ENCODE results near the gene EDDM3A. TPM values are rescaled to one million over a fixed set of nuclear protein-coding genes. Genes with fewer than 3 reads are reported as not detected.
A peak's percentile ranks its signal among the peaks of the same experiment; 100 is the strongest.
"Not testable (repeated sequence)": the region's sequence is repeated elsewhere in the genome, so short reads cannot be mapped to it uniquely, and the experiment has no call there.

Gene EDDM3A
- total RNA-seq, 3 donors from 2014 or later (not counting 1 experiment from before 2014, with no cell fraction given): not detected

- no peak overlapping the region for H3K27ac Mint-ChIP-seq
- Histone ChIP-seq H3K36me3 (ENCODE audit: control insufficient read depth, insufficient read depth, low read length) (no peaks in the 10 kb centered on the region), H3K4me1 (ENCODE audit: control insufficient read depth, insufficient read depth, low read length) (no peaks in the 10 kb centered on the region), H3K4me3 (ENCODE audit: low read length) (no peak overlapping the region), H3K9me3 (ENCODE audit: control insufficient read depth, insufficient read depth, low read length) (no peaks in the 10 kb centered on the region), H3K27me3 (ENCODE audit: control insufficient read depth, insufficient read depth, low read length) (no peaks in the 10 kb centered on the region), H3K27ac (ENCODE audit: low read length) (no peak overlapping the region)
- intact Hi-C loops (cut with micrococcal nuclease): no loop called here
- TF ChIP-seq CTCF (IDR thresholded peaks at IDR 0.05): peak; percentile 41
- ATAC-seq (no peak), DNase-seq (no peak)
- no peaks in the 10 kb centered on the region for H3K27me3 Mint-ChIP-seq (ENCODE audit: low read depth in 2 of 2)
- no peaks in the 10 kb centered on the region for H3K4me1 Mint-ChIP-seq
- H3K36me3 Mint-ChIP-seq: no peaks in the 10 kb centered on the region
- no peak overlapping the region for H3K4me3 Mint-ChIP-seq
- no peaks in the 10 kb centered on the region for H3K9me3 Mint-ChIP-seq
These were observed 47.7 kb upstream of the EDDM3A start for GRCh38 chr14:20698018-20698329.

- Mint-ChIP-seq H3K9me3 (no peaks in the 10 kb centered on the region), H3K27ac (no peak overlapping the region), H3K4me3 (no peak overlapping the region), H3K4me1 (no peaks in the 10 kb centered on the region), H3K27me3 (ENCODE audit: low read depth in 2 of 2) (no peaks in the 10 kb centered on the region), H3K36me3 (no peaks in the 10 kb centered on the region)
- TF ChIP-seq CTCF (IDR thresholded peaks at IDR 0.05): no peak
- intact Hi-C loops (cut with micrococcal nuclease): no loop called here
- H3K4me3 ChIP-seq (ENCODE audit: low read length): no peak overlapping the region
- H3K9me3 ChIP-seq (ENCODE audit: control insufficient read depth, insufficient read depth, low read length): no peaks in the 10 kb centered on the region
- no peak for ATAC-seq
- no peak for DNase-seq
- no peaks in the 10 kb centered on the region for H3K36me3 ChIP-seq (ENCODE audit: control insufficient read depth, insufficient read depth, low read length)
- WGBS (ENCODE audit: insufficient coverage): 96% methylated on average over 5 of the region's 5 CpGs
- H3K27me3 ChIP-seq (ENCODE audit: control insufficient read depth, insufficient read depth, low read length): no peaks in the 10 kb centered on the region
- H3K4me1 ChIP-seq (ENCODE audit: control insufficient read depth, insufficient read depth, low read length): no peaks in the 10 kb centered on the region
- H3K27ac ChIP-seq (ENCODE audit: low read length): no peak overlapping the region
These were observed 46.8 kb upstream of the EDDM3A start for GRCh38 chr14:20698934-20699333.

GRCh38 chr14:20699931-20700330 lies 45.8 kb upstream of the EDDM3A start:
- Mint-ChIP-seq H3K4me3 (no peak overlapping the region), H3K36me3 (no peaks in the 10 kb centered on the region), H3K27me3 (ENCODE audit: low read depth in 2 of 2) (no peaks in the 10 kb centered on the region), H3K27ac (no peak overlapping the region), H3K9me3 (no peaks in the 10 kb centered on the region), H3K4me1 (no peaks in the 10 kb centered on the region)
- H3K4me3 ChIP-seq (ENCODE audit: low read length): no peak overlapping the region
- H3K4me1 ChIP-seq (ENCODE audit: control insufficient read depth, insufficient read depth, low read length): no peaks in the 10 kb centered on the region
- H3K27me3 ChIP-seq (ENCODE audit: control insufficient read depth, insufficient read depth, low read length): no peaks in the 10 kb centered on the region
- no peak overlapping the region for H3K27ac ChIP-seq (ENCODE audit: low read length)
- ATAC-seq (no peak), DNase-seq (no peak)
- intact Hi-C loops (cut with micrococcal nuclease): no loop called here
- no peaks in the 10 kb centered on the region for H3K9me3 ChIP-seq (ENCODE audit: control insufficient read depth, insufficient read depth, low read length)
- no peak for TF ChIP-seq CTCF (IDR thresholded peaks at IDR 0.05)
- H3K36me3 ChIP-seq (ENCODE audit: control insufficient read depth, insufficient read depth, low read length): no peaks in the 10 kb centered on the region

- intact Hi-C loops (cut with micrococcal nuclease); H3K36me3 Mint-ChIP-seq; DNase-seq; H3K4me1 Mint-ChIP-seq; H3K4me3 Mint-ChIP-seq; H3K27me3 ChIP-seq (ENCODE audit: control insufficient read depth, insufficient read depth, low read length); H3K27me3 Mint-ChIP-seq (ENCODE audit: low read depth in 2 of 2); H3K4me1 ChIP-seq (ENCODE audit: control insufficient read depth, insufficient read depth, low read length); H3K4me3 ChIP-seq (ENCODE audit: low read length); H3K9me3 ChIP-seq (ENCODE audit: control insufficient read depth, insufficient read depth, low read length); ATAC-seq; H3K9me3 Mint-ChIP-seq; H3K27ac ChIP-seq (ENCODE audit: low read length); H3K27ac Mint-ChIP-seq; H3K36me3 ChIP-seq (ENCODE audit: control insufficient read depth, insufficient read depth, low read length): not testable (repeated sequence)
- 94% methylated on average over 7 of the region's 7 CpGs for WGBS (ENCODE audit: insufficient coverage)
These were observed 44.7 kb upstream of the EDDM3A start for GRCh38 chr14:20700965-20701364.

All from natural killer cell (primary cell).